Measurements from ENCODE around the gene CARD6. TPM values are rescaled to one million over a fixed set of nuclear protein-coding genes. Genes with fewer than 3 reads are reported as not detected.

Gene CARD6
- total and polyA plus RNA-seq, 2 of the 8 experiments (the other 6 are each of a cell fraction or from before 2014, with no cell fraction given), result 0.41 to 0.50 TPM

DNA sequence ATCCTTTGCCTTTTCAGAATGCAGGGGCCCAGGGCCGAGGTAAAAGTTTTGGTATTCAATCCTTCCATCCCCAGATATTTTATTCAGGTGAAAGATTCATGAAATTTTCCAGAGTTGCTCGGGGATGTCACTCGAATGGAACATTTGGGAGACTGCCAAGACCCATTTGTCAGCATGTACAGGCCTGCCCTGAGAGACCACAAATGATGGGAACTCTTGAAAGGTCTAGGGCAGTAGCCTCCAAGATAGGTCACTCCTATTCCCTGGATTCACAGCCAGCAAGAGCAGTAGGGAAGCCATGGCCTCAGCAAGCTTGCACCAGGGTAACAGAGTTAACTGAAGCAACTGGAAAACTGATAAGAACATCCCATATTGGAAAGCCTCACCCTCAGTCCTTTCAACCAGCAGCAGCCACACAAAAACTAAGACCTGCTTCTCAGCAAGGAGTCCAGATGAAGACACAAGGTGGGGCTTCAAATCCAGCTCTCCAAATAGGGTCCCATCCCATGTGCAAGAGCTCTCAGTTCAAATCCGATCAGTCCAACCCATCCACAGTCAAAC, 12.5 kb downstream of the CARD6 start:
- H4K91ac ChIP-seq (replicated peaks; ENCODE audit: insufficient read length, low read length), result no peak overlapping the region
- H3K4ac ChIP-seq (replicated peaks; ENCODE audit: insufficient read length, low read depth, low read length), result no peak overlapping the region
- H3K23ac ChIP-seq (ENCODE audit: insufficient read length), result no peak overlapping the region
- no peaks in the 10 kb centered on the region for H3K79me2 ChIP-seq (ENCODE audit: control insufficient read depth in 1 of 2, insufficient read depth in 2 of 2, low read length in 2 of 2)
- FAIRE-seq (no peak), DNase-seq (ENCODE audit: low read depth in 1 of 2, low spot score in 2 of 2) (no peak)
- no peak overlapping the region for H2BK12ac ChIP-seq (ENCODE audit: low read depth, low read length)
- no peak overlapping the region for H3K56ac ChIP-seq (replicated peaks; ENCODE audit: insufficient read length, low read depth, low read length)
- no peak overlapping the region for H3K4me2 ChIP-seq (ENCODE audit: insufficient read depth in 1 of 2, low read depth in 2 of 2, low read length in 2 of 2)
- H3K23me2 ChIP-seq (ENCODE audit: low read depth, low read length), result no peaks in the 10 kb centered on the region
- no peak overlapping the region for H3K14ac ChIP-seq (ENCODE audit: insufficient read length)
- CTCF ChIA-PET (ENCODE audit: partially characterized antibody), result interaction anchor here (0.9 to 1.2 kb wide), 2 partner anchors 17 to 34 kb away, joined by 3 read pairs; no protein-coding TSS in a partner anchor
- no peak overlapping the region for H3K9ac ChIP-seq (replicated peaks in 1 of 4; ENCODE audit: extremely low read depth in 1 of 4, low read depth in 3 of 4, low read length in 3 of 4)
- POLR2A ChIA-PET (ENCODE audit: partially characterized antibody), result interaction anchor here (1.1 to 15.5 kb wide), 2 partner anchors 24 to 91 kb away, joined by 3 to 257 read pairs; partner anchors contain the start of gene RPL37
- 93% methylated on average over 4 of the region's 4 CpGs; no CpG with 5 or more reads in 1 of the 2 experiments for WGBS, 2 experiments (ENCODE audit: extremely low coverage in 1 of 2, insufficient coverage in 1 of 2, insufficient read length in 1 of 2, insufficient replicate concordance in 2 of 2, low coverage in 1 of 2, low lambda C conversion rate in 2 of 2, missing lambda C conversion rate in 1 of 2)
- H2AFZ ChIP-seq (ENCODE audit: low read length), result no peak overlapping the region
- no peaks in the 10 kb centered on the region for H3K27me3 ChIP-seq (replicated peaks in 1 of 4; ENCODE audit: control insufficient read depth in 3 of 4, extremely low read depth in 1 of 4, insufficient read depth in 3 of 4, low read length in 3 of 4)
- no peaks in the 10 kb centered on the region for H4K20me1 ChIP-seq (replicated peaks in 1 of 2; ENCODE audit: control insufficient read depth in 1 of 2, insufficient read depth in 2 of 2, low read length in 2 of 2)
- no peaks in the 10 kb centered on the region; a peak in 1 of 4 replicates for H3K9me3 ChIP-seq (ENCODE audit: insufficient read depth in 2 of 2, low read depth in 1 of 2, low read length in 1 of 2)
- no peak overlapping the region for H2BK120ac ChIP-seq (replicated peaks; ENCODE audit: low read depth, low read length)
- no peak overlapping the region for H3K4me3 ChIP-seq (ENCODE audit: extremely low read depth in 1 of 4, insufficient read depth in 2 of 4, low read depth in 3 of 4, low read length in 4 of 4)
- no peaks in the 10 kb centered on the region for H3K36me3 ChIP-seq (ENCODE audit: control insufficient read depth in 2 of 4, insufficient read depth in 4 of 4, low read length in 3 of 4)
- H2BK15ac ChIP-seq (ENCODE audit: low read length), result no peak overlapping the region
- H4K8ac ChIP-seq (ENCODE audit: extremely low read depth, insufficient read depth, low read length), result no peak overlapping the region
- H3K4me1 ChIP-seq (replicated peaks in 1 of 4; ENCODE audit: control insufficient read depth in 3 of 4, insufficient read depth in 4 of 4, low read length in 3 of 4), result no peaks in the 10 kb centered on the region
- no peak overlapping the region for H2AK5ac ChIP-seq (ENCODE audit: low read depth, low read length)
- H3K27ac ChIP-seq (ENCODE audit: low read depth, low read length), result no peak overlapping the region
- no peaks in the 10 kb centered on the region for H3K79me1 ChIP-seq (ENCODE audit: low read depth, low read length)
- H3K18ac ChIP-seq (ENCODE audit: extremely low read depth, low read length), result no peak overlapping the region
- H4K5ac ChIP-seq (ENCODE audit: insufficient read length, low read depth, low read length), result no peak overlapping the region
- H2BK5ac ChIP-seq (ENCODE audit: low read depth, low read length), result no peak overlapping the region
- no peak overlapping the region for H2BK20ac ChIP-seq (ENCODE audit: low read length)
- TF ChIP-seq CHD1 (IDR thresholded peaks at IDR 0.05; ENCODE audit: low read depth, low read length), result no peak
- TF ChIP-seq SP2 (IDR thresholded peaks at IDR 0.05; ENCODE audit: low read length), result no peak
- no peak for TF ChIP-seq BRCA1 (IDR thresholded peaks at IDR 0.05; ENCODE audit: low read depth, low read length)
- no peak for TF ChIP-seq RNF2 (IDR thresholded peaks at IDR 0.05; ENCODE audit: borderline replicate concordance, low read depth, low read length, missing control alignments, poor library complexity, severe bottlenecking)
- TF ChIP-seq BACH1 (IDR thresholded peaks at IDR 0.05; ENCODE audit: low read length), result no peak
- no peak for TF ChIP-seq TEAD4 (IDR thresholded peaks at IDR 0.05; ENCODE audit: low read depth, low read length)
- TF ChIP-seq KDM5A (IDR thresholded peaks at IDR 0.05; ENCODE audit: low read length), result no peak
- TF ChIP-seq ZNF274 (IDR thresholded peaks at IDR 0.05; ENCODE audit: borderline replicate concordance, extremely low read depth, low read length), result no peak
- TF ChIP-seq EZH2 (IDR thresholded peaks at IDR 0.05; ENCODE audit: low read depth, low read length, severe bottlenecking), result no peak
- TF ChIP-seq KDM4A (IDR thresholded peaks at IDR 0.05; ENCODE audit: low read depth, low read length, severe bottlenecking), result no peak
- no peak for TF ChIP-seq KDM1A (IDR thresholded peaks at IDR 0.05; ENCODE audit: borderline replicate concordance, low read length)
- TF ChIP-seq RXRA (IDR thresholded peaks at IDR 0.05; ENCODE audit: insufficient read depth, low read depth, low read length), result no peak
- no peak for TF ChIP-seq ASH2L (IDR thresholded peaks at IDR 0.05; ENCODE audit: low read length)
- no peak for TF ChIP-seq RAD21 (IDR thresholded peaks at IDR 0.05 in 1 of 2, conservative IDR thresholded peaks at IDR 0.05 in 1 of 2; ENCODE audit: low read depth in 2 of 2, low read length in 2 of 2)

Data from H1 (cell line).